Vagina (tissue), 2 donors: ENCODE results near the gene RGL3. TPM values are rescaled to one million over a fixed set of nuclear protein-coding genes. Genes with fewer than 3 reads are reported as not detected.
"Not testable (repeated sequence)": the region's sequence is repeated elsewhere in the genome, so short reads cannot be mapped to it uniquely, and the experiment has no call there.

Experiments used
- DNase-seq, 2 donors: peaks; one replicate each; pipeline ENCODE4 v3.0.0-alpha.2; 2017; ENCODE audit errors: extremely low spot score in 2 of 2
- H3K27ac ChIP-seq: fragments of 200-600 bp; sonication (generic); one replicate; pipeline ENCODE4 v1.5.1; 2019
- H3K27me3 ChIP-seq: fragments of 200-600 bp; sonication (generic); one replicate; pipeline ENCODE4 v1.5.1; 2019
- H3K36me3 ChIP-seq, 2 donors: fragments of 200-600 bp; sonication (generic); one replicate each; pipeline ENCODE4 v1.5.1; 2017 to 2019
- H3K4me1 ChIP-seq: fragments of 200-600 bp; sonication (generic); one replicate; pipeline ENCODE4 v1.5.1; 2019
- H3K4me3 ChIP-seq, 2 donors: fragments of 200-600 bp; sonication (generic); 1 replicate in 1 of 2; 2 replicates in 1 of 2; pipeline ENCODE4 v1.5.1; 2016 to 2019
- H3K9me3 ChIP-seq: fragments of 200-600 bp; sonication (generic); one replicate; pipeline ENCODE4 v1.5.1; 2019
- POLR2A ChIP-seq, 2 donors: fragments of 450-650 bp; IDR thresholded peaks; one replicate each; pipeline ENCODE4 v1.6.1; 2017; ENCODE audit warnings: antibody characterized with exemption in 2 of 2, mild to moderate bottlenecking in 2 of 2, moderate library complexity in 2 of 2
- POLR2AphosphoS5 ChIP-seq, 2 donors: sonication (generic); formaldehyde crosslinking; IDR thresholded peaks; one replicate each; pipeline ENCODE4 v1.9.0; 2017; ENCODE audit warnings: antibody characterized with exemption in 2 of 2, mild to moderate bottlenecking in 2 of 2, low read depth in 1 of 2; ENCODE audit not compliant: insufficient read depth in 1 of 2
- intact Hi-C: fragments of 100-400 bp; cut with DNase I; formaldehyde crosslinking; loops from one replicate; pipeline ENCODE4 v1.15.1; 2023
- total RNA-seq: library from RNA; depleted of rRNA; stranded (reverse); fragments of >200 nt; gene quantifications from one replicate; pipeline ENCODE4 v1.2.3, GENCODE V29; 2016
- TF ChIP-seq, protein P1 (sequence below), 3 experiments: fragments of 450-650 bp in 2 of 3; fragments of 200-600 bp in 1 of 3; sonication (generic) in 1 of 3; IDR thresholded peaks; one replicate each; pipeline ENCODE4 v1.5.1; 2017 to 2019; ENCODE audit warnings: antibody characterized with exemption in 3 of 3, mild to moderate bottlenecking in 2 of 3, moderate library complexity in 2 of 3

The RGL3 gene
- total RNA-seq, 1 donor from 2014 or later, result 19.6 TPM

DNA sequence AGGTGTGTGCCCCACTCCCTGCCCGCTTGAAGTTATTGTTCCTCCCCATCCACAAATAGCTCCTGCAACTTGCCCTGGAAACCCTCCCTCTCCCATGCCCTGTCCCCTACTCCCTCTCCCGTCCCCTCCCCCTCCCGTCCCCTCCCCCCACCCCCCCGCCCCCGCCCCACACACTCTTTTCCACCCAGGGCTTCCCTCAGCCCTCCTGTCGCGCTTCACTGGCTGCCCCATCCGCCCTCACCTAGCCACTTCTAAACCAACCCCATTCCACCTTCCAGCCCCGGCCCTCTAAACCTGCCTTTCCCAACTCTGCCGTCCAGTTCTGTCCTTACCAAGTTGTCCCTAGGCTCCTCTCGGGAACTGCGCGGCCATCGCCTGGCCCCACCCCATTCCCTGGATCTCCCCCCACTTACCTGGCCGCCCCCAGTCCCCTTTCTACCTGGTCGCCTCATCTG lies 993 bp downstream of the RGL3 start:
- Histone ChIP-seq H3K9me3 (no peaks in the 10 kb centered on the region), H3K27me3 (no peaks in the 10 kb centered on the region), H3K36me3 (no peaks in the 10 kb centered on the region), H3K27ac (peak overlapping the region; percentile 59), H3K4me3 (peak overlapping the region; percentile 49 to 51), H3K4me1 (peaks cover 43% of the 10 kb centered on the region)
- intact Hi-C loops, result no loop called here
- TF ChIP-seq POLR2A (IDR thresholded peaks at IDR 0.05) (no peak), POLR2AphosphoS5 (IDR thresholded peaks at IDR 0.05; ENCODE audit: insufficient read depth in 1 of 2, low read depth in 1 of 2) (no peak)
- TF ChIP-seq, protein P1, sequence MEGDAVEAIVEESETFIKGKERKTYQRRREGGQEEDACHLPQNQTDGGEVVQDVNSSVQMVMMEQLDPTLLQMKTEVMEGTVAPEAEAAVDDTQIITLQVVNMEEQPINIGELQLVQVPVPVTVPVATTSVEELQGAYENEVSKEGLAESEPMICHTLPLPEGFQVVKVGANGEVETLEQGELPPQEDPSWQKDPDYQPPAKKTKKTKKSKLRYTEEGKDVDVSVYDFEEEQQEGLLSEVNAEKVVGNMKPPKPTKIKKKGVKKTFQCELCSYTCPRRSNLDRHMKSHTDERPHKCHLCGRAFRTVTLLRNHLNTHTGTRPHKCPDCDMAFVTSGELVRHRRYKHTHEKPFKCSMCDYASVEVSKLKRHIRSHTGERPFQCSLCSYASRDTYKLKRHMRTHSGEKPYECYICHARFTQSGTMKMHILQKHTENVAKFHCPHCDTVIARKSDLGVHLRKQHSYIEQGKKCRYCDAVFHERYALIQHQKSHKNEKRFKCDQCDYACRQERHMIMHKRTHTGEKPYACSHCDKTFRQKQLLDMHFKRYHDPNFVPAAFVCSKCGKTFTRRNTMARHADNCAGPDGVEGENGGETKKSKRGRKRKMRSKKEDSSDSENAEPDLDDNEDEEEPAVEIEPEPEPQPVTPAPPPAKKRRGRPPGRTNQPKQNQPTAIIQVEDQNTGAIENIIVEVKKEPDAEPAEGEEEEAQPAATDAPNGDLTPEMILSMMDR (IDR thresholded peaks at IDR 0.05), result no peak
- DNase-seq, result no peak

DNA sequence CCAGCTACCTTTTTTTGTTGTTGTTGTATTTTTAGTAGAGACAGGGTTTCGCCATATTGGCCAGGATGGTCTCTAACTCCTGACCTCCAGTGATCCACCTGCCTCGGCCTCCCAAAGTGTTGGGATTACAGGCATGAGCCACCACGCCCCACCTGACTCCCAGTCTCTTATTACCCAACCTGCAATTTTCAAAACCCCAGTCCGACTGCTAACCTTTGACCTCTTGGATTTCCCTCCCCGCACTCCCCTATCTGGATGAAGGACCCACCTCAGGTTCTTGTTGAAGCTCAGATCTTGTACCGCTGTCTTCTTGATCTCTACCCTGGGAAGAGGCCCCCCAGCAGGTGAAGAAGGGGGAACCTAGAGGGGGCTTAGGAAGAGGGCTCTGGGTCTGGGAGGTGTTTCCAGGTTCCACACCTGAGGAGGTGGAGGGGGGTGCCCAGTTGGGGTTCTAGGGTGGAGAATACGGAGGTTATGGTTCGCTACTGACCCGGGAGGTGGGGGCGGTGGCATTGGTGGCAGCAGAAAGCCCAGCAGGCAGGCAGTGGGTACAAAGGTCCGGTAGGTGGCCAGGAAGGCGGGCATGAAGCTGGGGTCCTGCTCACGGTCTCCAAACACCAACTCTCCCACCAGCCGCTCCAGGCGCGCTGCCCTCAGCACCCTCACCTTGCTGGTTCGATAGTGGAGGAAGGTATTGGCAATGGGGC lies 2.6 kb downstream of the RGL3 start:
- TF ChIP-seq, protein P1 (IDR thresholded peaks at IDR 0.05), result no peak
- no peak for TF ChIP-seq POLR2AphosphoS5 (IDR thresholded peaks at IDR 0.05; ENCODE audit: insufficient read depth in 1 of 2, low read depth in 1 of 2)
- no peak for TF ChIP-seq POLR2A (IDR thresholded peaks at IDR 0.05)
- no peaks in the 10 kb centered on the region for H3K27me3 ChIP-seq
- no peaks in the 10 kb centered on the region for H3K9me3 ChIP-seq
- H3K27ac ChIP-seq, result no peak overlapping the region
- no peak overlapping the region for H3K4me3 ChIP-seq
- H3K4me1 ChIP-seq, result peaks cover 27% of the 10 kb centered on the region
- DNase-seq, result no peak
- no peaks in the 10 kb centered on the region for H3K36me3 ChIP-seq
- intact Hi-C loops, result no loop called here

DNA sequence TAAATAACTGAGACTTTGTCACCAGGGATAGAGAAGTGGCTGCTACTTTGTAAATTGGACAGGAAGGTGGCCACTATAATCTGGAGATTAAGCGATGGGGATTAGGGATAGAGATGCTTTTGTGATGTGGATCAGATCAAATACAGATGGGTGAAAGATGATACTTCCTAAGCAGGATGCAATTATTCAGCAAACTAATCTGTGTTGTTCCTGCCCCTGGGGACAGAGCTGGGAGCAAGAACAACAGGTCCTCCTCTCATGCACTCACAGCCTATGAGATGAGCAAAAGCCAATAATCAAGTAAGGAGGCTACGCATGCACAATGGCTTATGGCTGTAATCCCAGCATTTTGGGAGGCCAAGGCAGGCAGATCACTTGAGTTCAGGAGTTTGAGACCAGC lies 4.6 kb downstream of the RGL3 start:
- Histone ChIP-seq H3K27me3 (no peaks in the 10 kb centered on the region), H3K9me3 (no peaks in the 10 kb centered on the region), H3K36me3 (no peaks in the 10 kb centered on the region), H3K4me3 (no peak overlapping the region), H3K4me1 (peaks cover 12% of the 10 kb centered on the region), H3K27ac (no peak overlapping the region)
- intact Hi-C loops, result no loop called here
- no peak for DNase-seq
- TF ChIP-seq POLR2AphosphoS5 (IDR thresholded peaks at IDR 0.05; ENCODE audit: insufficient read depth in 1 of 2, low read depth in 1 of 2) (no peak), POLR2A (IDR thresholded peaks at IDR 0.05) (no peak)
- TF ChIP-seq, protein P1 (IDR thresholded peaks at IDR 0.05), result no peak

DNA sequence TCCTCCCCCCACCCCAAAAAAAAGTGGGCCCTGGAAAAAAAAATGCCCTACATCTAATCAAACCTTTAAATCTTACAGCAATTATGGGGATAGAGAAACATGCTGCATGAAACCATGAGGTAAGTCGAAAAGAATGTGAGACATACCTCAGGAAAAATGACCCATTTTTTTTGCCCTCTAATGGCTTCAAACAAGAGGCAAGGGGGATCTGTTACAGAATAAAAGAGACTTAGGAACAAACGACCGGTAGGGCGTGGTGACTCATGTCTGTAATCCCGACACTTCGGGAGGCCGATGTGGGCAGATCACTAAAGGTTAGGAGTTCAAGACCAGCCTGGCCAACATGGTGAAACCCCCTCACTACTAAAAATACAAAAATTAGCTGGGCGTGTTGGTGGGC lies 8.4 kb downstream of the RGL3 start:
- H3K9me3 ChIP-seq, result no peaks in the 10 kb centered on the region
- H3K4me1 ChIP-seq, result no peaks in the 10 kb centered on the region
- intact Hi-C loops, result no loop called here
- H3K36me3 ChIP-seq, result no peaks in the 10 kb centered on the region
- H3K27ac ChIP-seq, result no peak overlapping the region
- TF ChIP-seq POLR2AphosphoS5 (IDR thresholded peaks at IDR 0.05; ENCODE audit: insufficient read depth in 1 of 2, low read depth in 1 of 2), result no peak
- TF ChIP-seq POLR2A (IDR thresholded peaks at IDR 0.05), result no peak
- TF ChIP-seq, protein P1 (IDR thresholded peaks at IDR 0.05), result no peak
- H3K27me3 ChIP-seq, result no peaks in the 10 kb centered on the region
- no peak for DNase-seq
- H3K4me3 ChIP-seq, result no peak overlapping the region

DNA sequence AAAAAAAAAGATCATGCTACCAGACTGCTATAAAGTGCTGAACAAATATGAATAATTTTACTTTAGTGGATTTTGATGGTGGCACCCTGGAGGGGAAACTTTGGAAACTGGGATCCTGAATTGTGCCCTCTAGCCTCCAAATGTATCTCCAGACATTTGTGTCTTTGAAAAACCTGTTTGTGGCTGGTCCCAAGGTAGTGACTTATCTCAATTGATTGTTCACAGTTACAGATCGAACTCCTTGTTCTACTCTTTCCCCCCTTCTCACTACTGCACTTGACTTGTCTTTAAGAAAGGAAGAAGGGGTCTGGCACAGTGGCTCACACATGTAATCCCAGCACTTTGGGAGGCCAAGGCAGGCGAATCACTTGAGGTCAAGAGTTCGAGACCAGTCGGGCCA lies 10.5 kb downstream of the RGL3 start:
- DNase-seq, result no peak
- H3K9me3 ChIP-seq, result no peaks in the 10 kb centered on the region
- no peak overlapping the region for H3K27ac ChIP-seq
- no peaks in the 10 kb centered on the region for H3K27me3 ChIP-seq
- intact Hi-C loops, result no loop called here
- H3K4me3 ChIP-seq, result no peak overlapping the region
- no peaks in the 10 kb centered on the region for H3K36me3 ChIP-seq
- TF ChIP-seq, protein P1 (IDR thresholded peaks at IDR 0.05), result no peak
- TF ChIP-seq POLR2A (IDR thresholded peaks at IDR 0.05) (no peak), POLR2AphosphoS5 (IDR thresholded peaks at IDR 0.05; ENCODE audit: insufficient read depth in 1 of 2, low read depth in 1 of 2) (no peak)
- no peaks in the 10 kb centered on the region for H3K4me1 ChIP-seq

DNA sequence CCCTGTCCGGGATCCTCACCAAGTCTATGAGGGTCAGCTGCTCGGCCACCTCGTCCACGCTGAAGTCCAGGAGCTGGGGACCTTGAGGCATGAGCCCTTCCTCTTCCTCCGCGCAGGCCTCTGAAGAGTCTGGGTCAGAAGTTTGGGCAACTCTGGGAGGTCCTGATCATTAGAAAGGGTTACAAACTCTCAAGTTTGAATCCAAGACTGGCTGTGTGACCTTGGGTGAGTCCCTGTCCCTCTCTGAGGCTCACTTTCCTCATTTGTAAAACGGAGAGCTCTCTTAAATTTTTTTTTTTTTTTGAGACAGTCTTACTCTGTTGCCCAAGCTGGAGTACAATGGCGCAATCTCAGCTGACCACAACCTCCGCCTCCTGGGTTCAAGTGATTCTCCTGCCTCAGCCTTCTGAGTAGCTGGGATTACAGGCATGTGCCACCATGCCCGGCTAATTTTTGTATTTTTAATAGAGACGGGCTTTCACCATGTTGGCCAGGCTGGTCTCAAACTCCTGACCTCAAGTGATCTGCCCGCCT lies 12.3 kb downstream of the RGL3 start:
- H3K4me3 ChIP-seq, H3K36me3 ChIP-seq, DNase-seq, H3K27ac ChIP-seq, H3K9me3 ChIP-seq, intact Hi-C loops, H3K27me3 ChIP-seq, H3K4me1 ChIP-seq: not testable (repeated sequence)
